ENCODE results near the gene RAB6A. TPM values are rescaled to one million over a fixed set of nuclear protein-coding genes. Genes with fewer than 3 reads are reported as not detected.
"Not testable (repeated sequence)": the region's sequence is repeated elsewhere in the genome, so short reads cannot be mapped to it uniquely, and the experiment has no call there.

Gene RAB6A
- total RNA-seq, 1 experiment from 2014 or later = 227 TPM

DNA sequence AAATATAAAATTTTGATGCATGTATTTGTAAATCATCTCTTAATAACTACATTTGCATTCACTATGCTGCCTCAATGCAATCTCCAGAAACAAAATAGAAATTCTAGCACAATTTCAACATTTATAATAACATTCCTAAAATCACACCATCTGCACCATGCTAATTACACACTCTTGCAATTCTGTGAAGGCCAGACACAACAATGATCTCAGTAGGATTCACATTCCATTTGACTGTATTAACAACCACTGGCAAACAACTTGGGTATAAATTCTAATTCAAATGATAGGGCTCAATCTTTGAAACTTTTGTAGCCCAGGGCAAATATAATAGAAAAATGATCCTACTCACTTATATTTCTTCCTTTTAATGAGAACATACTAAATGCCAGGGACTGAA lies 25.9 kb downstream of the RAB6A start:
- no TSS peak for BruUV-seq (replicated peaks)
- Histone ChIP-seq H3K4me1 (no peaks in the 10 kb centered on the region), H3K9me3 (peaks cover 9% of the 10 kb centered on the region; the same call in 1 of the 2 replicates), H3K27me3 (replicated peaks; ENCODE audit: control insufficient read depth, insufficient read depth, low read length) (no peaks in the 10 kb centered on the region), H3K4me3 (ENCODE audit: low read depth, low read length) (no peak overlapping the region), H3K36me3 (ENCODE audit: control insufficient read depth, insufficient read depth, low read length) (peaks cover 5% of the 10 kb centered on the region)
- Mint-ChIP-seq H3K9me3 (ENCODE audit: unreplicated experiment) (peaks cover 10% of the 10 kb centered on the region), H3K4me1 (ENCODE audit: low read depth, unreplicated experiment) (peaks cover 15% of the 10 kb centered on the region), H3K36me3 (ENCODE audit: insufficient read depth, unreplicated experiment) (peaks cover 61% of the 10 kb centered on the region), H3K27ac (ENCODE audit: unreplicated experiment) (no peak overlapping the region), H3K4me3 (ENCODE audit: unreplicated experiment) (no peak overlapping the region), H3K27me3 (ENCODE audit: insufficient read depth, unreplicated experiment) (no peaks in the 10 kb centered on the region)
- CTCF ChIA-PET = no interaction called here
- DNase-seq = no peak
- intact Hi-C loops (cut with micrococcal nuclease; ENCODE audit: unreplicated experiment) = no loop called here
- POLR2A ChIA-PET = no interaction called here
- TF ChIP-seq, protein P1, sequence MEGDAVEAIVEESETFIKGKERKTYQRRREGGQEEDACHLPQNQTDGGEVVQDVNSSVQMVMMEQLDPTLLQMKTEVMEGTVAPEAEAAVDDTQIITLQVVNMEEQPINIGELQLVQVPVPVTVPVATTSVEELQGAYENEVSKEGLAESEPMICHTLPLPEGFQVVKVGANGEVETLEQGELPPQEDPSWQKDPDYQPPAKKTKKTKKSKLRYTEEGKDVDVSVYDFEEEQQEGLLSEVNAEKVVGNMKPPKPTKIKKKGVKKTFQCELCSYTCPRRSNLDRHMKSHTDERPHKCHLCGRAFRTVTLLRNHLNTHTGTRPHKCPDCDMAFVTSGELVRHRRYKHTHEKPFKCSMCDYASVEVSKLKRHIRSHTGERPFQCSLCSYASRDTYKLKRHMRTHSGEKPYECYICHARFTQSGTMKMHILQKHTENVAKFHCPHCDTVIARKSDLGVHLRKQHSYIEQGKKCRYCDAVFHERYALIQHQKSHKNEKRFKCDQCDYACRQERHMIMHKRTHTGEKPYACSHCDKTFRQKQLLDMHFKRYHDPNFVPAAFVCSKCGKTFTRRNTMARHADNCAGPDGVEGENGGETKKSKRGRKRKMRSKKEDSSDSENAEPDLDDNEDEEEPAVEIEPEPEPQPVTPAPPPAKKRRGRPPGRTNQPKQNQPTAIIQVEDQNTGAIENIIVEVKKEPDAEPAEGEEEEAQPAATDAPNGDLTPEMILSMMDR (IDR thresholded peaks at IDR 0.05; ENCODE audit: insufficient read depth in 1 of 2, low read depth in 1 of 2, low read length in 1 of 2, severe bottlenecking in 1 of 2, unreplicated experiment in 1 of 2) = no peak

DNA sequence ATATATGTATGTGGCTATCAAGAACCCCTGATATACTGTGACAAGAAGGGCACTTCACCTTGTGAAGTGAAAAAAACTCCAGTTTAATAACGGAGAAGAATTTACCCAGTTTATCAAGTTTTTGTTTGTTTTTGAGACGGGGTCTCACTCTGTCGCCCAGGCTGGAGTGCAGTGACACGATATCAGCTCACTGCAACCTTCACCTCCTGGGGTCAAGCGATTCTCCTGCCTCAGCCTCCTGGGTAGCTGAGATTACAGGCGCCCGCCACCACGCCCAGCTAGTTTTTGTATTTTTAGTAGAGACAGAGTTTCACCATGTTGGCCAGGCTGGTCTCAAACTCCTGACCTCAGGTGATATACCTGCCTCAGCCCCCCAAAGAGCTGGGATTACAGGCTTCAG lies 26.9 kb downstream of the RAB6A start:
- H3K27ac Mint-ChIP-seq (ENCODE audit: unreplicated experiment); DNase-seq; H3K36me3 ChIP-seq (ENCODE audit: control insufficient read depth, insufficient read depth, low read length); intact Hi-C loops (cut with micrococcal nuclease; ENCODE audit: unreplicated experiment); POLR2A ChIA-PET; CTCF ChIA-PET; H3K9me3 Mint-ChIP-seq (ENCODE audit: unreplicated experiment); H3K9me3 ChIP-seq; BruUV-seq (replicated peaks); H3K4me3 Mint-ChIP-seq (ENCODE audit: unreplicated experiment); H3K4me1 ChIP-seq; H3K27me3 Mint-ChIP-seq (ENCODE audit: insufficient read depth, unreplicated experiment); H3K4me3 ChIP-seq (ENCODE audit: low read depth, low read length); H3K27me3 ChIP-seq (replicated peaks; ENCODE audit: control insufficient read depth, insufficient read depth, low read length): not testable (repeated sequence)
- Mint-ChIP-seq H3K36me3 (ENCODE audit: insufficient read depth, unreplicated experiment) (peaks cover 71% of the 10 kb centered on the region), H3K4me1 (ENCODE audit: low read depth, unreplicated experiment) (peaks cover 20% of the 10 kb centered on the region)

DNA sequence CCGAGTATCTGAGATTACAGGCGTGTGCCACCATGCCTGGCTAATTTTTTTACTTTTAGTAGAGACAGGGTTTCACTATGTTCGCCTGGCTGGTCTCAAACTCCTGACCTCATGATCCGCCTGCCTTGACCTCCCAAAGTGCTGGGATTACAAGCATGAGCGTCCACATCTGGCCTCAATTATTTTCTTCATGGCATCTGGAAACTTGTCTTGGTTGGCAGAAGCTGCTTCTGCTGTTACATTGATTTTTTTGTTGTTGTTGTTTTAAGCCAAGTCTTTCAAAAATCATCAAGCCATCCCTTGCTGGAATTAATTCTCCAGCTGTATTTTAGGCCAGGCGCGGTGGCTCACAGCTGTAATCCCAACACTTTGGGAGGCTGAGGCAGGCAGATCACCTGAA lies 27.9 kb downstream of the RAB6A start:
- CTCF ChIA-PET; DNase-seq; H3K4me3 ChIP-seq (ENCODE audit: low read depth, low read length); H3K4me1 ChIP-seq; intact Hi-C loops (cut with micrococcal nuclease; ENCODE audit: unreplicated experiment); H3K27ac Mint-ChIP-seq (ENCODE audit: unreplicated experiment); BruUV-seq (replicated peaks); H3K27me3 Mint-ChIP-seq (ENCODE audit: insufficient read depth, unreplicated experiment); H3K4me3 Mint-ChIP-seq (ENCODE audit: unreplicated experiment); H3K9me3 Mint-ChIP-seq (ENCODE audit: unreplicated experiment); H3K36me3 ChIP-seq (ENCODE audit: control insufficient read depth, insufficient read depth, low read length); POLR2A ChIA-PET; H3K27me3 ChIP-seq (replicated peaks; ENCODE audit: control insufficient read depth, insufficient read depth, low read length): not testable (repeated sequence)
- peaks cover 11% of the 10 kb centered on the region; the same call in 1 of the 2 replicates for H3K9me3 ChIP-seq
- H3K36me3 Mint-ChIP-seq (ENCODE audit: insufficient read depth, unreplicated experiment) = peaks cover 76% of the 10 kb centered on the region
- H3K4me1 Mint-ChIP-seq (ENCODE audit: low read depth, unreplicated experiment) = peaks cover 20% of the 10 kb centered on the region

GRCh38 chr11:73729594-73730206 lies 31.2 kb downstream of the RAB6A start:
- peaks cover 5% of the 10 kb centered on the region for H3K4me1 Mint-ChIP-seq (ENCODE audit: low read depth, unreplicated experiment)
- H3K36me3 ChIP-seq (ENCODE audit: control insufficient read depth, insufficient read depth, low read length) = peaks cover 2% of the 10 kb centered on the region
- TF ChIP-seq, protein P1 (IDR thresholded peaks at IDR 0.05; ENCODE audit: insufficient read depth in 1 of 2, low read depth in 1 of 2, low read length in 1 of 2, severe bottlenecking in 1 of 2, unreplicated experiment in 1 of 2) = peak; percentile 85 to 90

More at GRCh38 chr11:73729594-73730206, 31.2 kb downstream of the RAB6A start:
- ChIA-PET CTCF (no interaction called here), POLR2A (no interaction called here)
- peaks cover 71% of the 10 kb centered on the region for H3K36me3 Mint-ChIP-seq (ENCODE audit: insufficient read depth, unreplicated experiment)
- intact Hi-C loops (cut with micrococcal nuclease; ENCODE audit: unreplicated experiment) = loop anchor here (5.0 to 10.0 kb wide), 2 partner anchors 102 to 205 kb away; no protein-coding TSS in a partner anchor
- H3K27ac Mint-ChIP-seq (ENCODE audit: unreplicated experiment) = peak overlapping the region; percentile 24
- H3K27me3 Mint-ChIP-seq (ENCODE audit: insufficient read depth, unreplicated experiment) = no peaks in the 10 kb centered on the region
- DNase-seq = peak; percentile 65 to 74
- H3K9me3 Mint-ChIP-seq (ENCODE audit: unreplicated experiment) = peaks cover 6% of the 10 kb centered on the region
- Histone ChIP-seq H3K9me3 (peaks cover 9% of the 10 kb centered on the region; the same call in 1 of the 2 replicates), H3K4me3 (ENCODE audit: low read depth, low read length) (no peak overlapping the region), H3K4me1 (no peaks in the 10 kb centered on the region), H3K27me3 (replicated peaks; ENCODE audit: control insufficient read depth, insufficient read depth, low read length) (no peaks in the 10 kb centered on the region)
- TSS peak; percentile 31 for BruUV-seq (replicated peaks)
- no peak overlapping the region for H3K4me3 Mint-ChIP-seq (ENCODE audit: unreplicated experiment)
